SK-N-SH (cell line): ENCODE measurements around the gene PLOD2. TPM values are rescaled to one million over a fixed set of nuclear protein-coding genes. Genes with fewer than 3 reads are reported as not detected.

Source experiments
- CTCF ChIA-PET: fragments of 300-600, 350-600 bp; formaldehyde crosslinking; extraction: SDS; loops from one replicate; lab custom pipeline; 2021; lab: Yijun Ruan, JAX
- POLR2A ChIA-PET: fragments of 350-600 bp; sonication (Branson Sonifier 250); formaldehyde crosslinking; extraction: SDS; loops from one replicate; lab custom pipeline; 2020; ENCODE audit warnings: antibody characterized with exemption, inconsistent platforms; lab: Yijun Ruan, JAX
- DNase-seq: peaks from one replicate; pipeline ENCODE4 v3.0.0; 2012
- H2AFZ ChIP-seq: fragments of 200-600 bp; sonication (generic); 2 replicates; pipeline ENCODE4 v1.8.1; 2016; ENCODE audit warnings: antibody characterized with exemption, mild to moderate bottlenecking, low read depth
- H3F3A ChIP-seq: fragments of 200-600 bp; sonication (generic); replicated peaks from 2 replicates; pipeline ENCODE3; 2016; ENCODE audit warnings: antibody characterized with exemption, mild to moderate bottlenecking; ENCODE audit not compliant: insufficient read depth
- H3K27ac ChIP-seq, 2 experiments: fragments of 200-500 bp in 1 of 2; fragments of 200-600 bp in 1 of 2; sonication (Bioruptor generic) in 1 of 2; sonication (generic), shearing (Covaris generic) in 1 of 2; 2 replicates each; pipeline versions ENCODE4 v1.5.1 to v1.6.1; 2014 to 2016; ENCODE audit warnings: low read depth in 2 of 2, inconsistent platforms in 1 of 2, low read length in 1 of 2, mild to moderate bottlenecking in 1 of 2, mixed read lengths in 1 of 2
- H3K27me3 ChIP-seq: fragments of 200-600 bp; sonication (generic), shearing (Covaris generic); 2 replicates; pipeline ENCODE4 v1.6.1; 2016; ENCODE audit warnings: mixed run types; ENCODE audit not compliant: insufficient read depth
- H3K36me3 ChIP-seq, 2 experiments: fragments of 200-500 bp in 1 of 2; fragments of 200-600 bp in 1 of 2; sonication (Bioruptor generic) in 1 of 2; sonication (generic) in 1 of 2; replicated peaks in 1 of 2; 2 replicates each; pipeline versions ENCODE3 to v1.5.1; 2014 to 2016; ENCODE audit warnings: low read length in 1 of 2, mild to moderate bottlenecking in 1 of 2; ENCODE audit not compliant: insufficient read depth in 2 of 2, control insufficient read depth in 1 of 2
- H3K4me1 ChIP-seq, 2 experiments: fragments of 200-500 bp in 1 of 2; fragments of 200-600 bp in 1 of 2; sonication (Bioruptor generic) in 1 of 2; sonication (generic), shearing (Covaris generic) in 1 of 2; 2 replicates each; pipeline versions ENCODE4 v1.5.1 to v1.6.1; 2014 to 2016; ENCODE audit warnings: low read depth in 1 of 2, low read length in 1 of 2, mixed run types in 1 of 2; ENCODE audit not compliant: insufficient read depth in 2 of 2, control insufficient read depth in 1 of 2
- H3K4me2 ChIP-seq: fragments of 200-600 bp; sonication (generic), shearing (Covaris generic); 2 replicates; pipeline ENCODE4 v1.6.1; 2017; ENCODE audit warnings: mixed run types
- H3K4me3 ChIP-seq, 2 experiments: fragments of 200-500 bp in 1 of 2; fragments of 200-600 bp in 1 of 2; sonication (Bioruptor generic) in 1 of 2; sonication (generic), shearing (Covaris generic) in 1 of 2; 2 replicates each; pipeline versions ENCODE4 v1.5.1 to v1.8.1; 2014 to 2016; ENCODE audit warnings: low read depth in 2 of 2, inconsistent platforms in 1 of 2, low read length in 1 of 2, mild to moderate bottlenecking in 1 of 2, mixed read lengths in 1 of 2, moderate library complexity in 1 of 2
- H3K79me2 ChIP-seq: fragments of 200-600 bp; sonication (generic); 2 replicates; pipeline ENCODE4 v1.8.1; 2017; ENCODE audit warnings: mild to moderate bottlenecking; ENCODE audit not compliant: insufficient read depth
- H3K9ac ChIP-seq: fragments of 200-600 bp; sonication (generic); 2 replicates; pipeline ENCODE4 v1.6.1; 2017; ENCODE audit warnings: mixed run types
- H3K9me2 ChIP-seq: fragments of 200-600 bp; sonication (generic); 2 replicates; pipeline ENCODE4 v1.6.1; 2017; ENCODE audit warnings: mixed run types
- H3K9me3 ChIP-seq: fragments of 200-600 bp; sonication (generic); 2 replicates; pipeline ENCODE4 v1.6.1; 2017; ENCODE audit warnings: mixed run types, mild to moderate bottlenecking, moderate library complexity
- H4K20me1 ChIP-seq: fragments of 200-600 bp; sonication (generic); 2 replicates; pipeline ENCODE4 v1.6.1; 2017; ENCODE audit warnings: mild to moderate bottlenecking, mixed run types; ENCODE audit not compliant: insufficient read depth
- CHD2 ChIP-seq: fragments of 150-350 bp; IDR thresholded peaks from 2 replicates; pipeline ENCODE4 v1.6.1; 2018; ENCODE audit warnings: low read length; ENCODE audit not compliant: partially characterized antibody
- ELF1 ChIP-seq: IDR thresholded peaks from 2 replicates; pipeline ENCODE4 v1.4.0; 2012
- EP300 ChIP-seq, 2 experiments: IDR thresholded peaks; 2 replicates each; pipeline versions ENCODE4 v1.4.0 to v1.6.1; 2012; ENCODE audit warnings: borderline replicate concordance in 1 of 2, low read depth in 1 of 2, low read length in 1 of 2
- FOXJ3 ChIP-seq: sonication (generic); formaldehyde crosslinking; IDR thresholded peaks from 2 replicates; pipeline ENCODE4 v1.5.1; 2020; ENCODE audit warnings: mild to moderate bottlenecking, missing genetic modification reagents
- FOXM1 ChIP-seq: IDR thresholded peaks from 2 replicates; pipeline ENCODE4 v1.4.0; 2012; ENCODE audit warnings: low read depth, mild to moderate bottlenecking
- JUND ChIP-seq: IDR thresholded peaks from 2 replicates; pipeline ENCODE4 v1.4.0; 2012
- MXI1 ChIP-seq: IDR thresholded peaks from 2 replicates; pipeline ENCODE4 v1.6.1; 2012; ENCODE audit warnings: mild to moderate bottlenecking, low read depth, low read length, improper control_type of control experiment
- NFIC ChIP-seq: IDR thresholded peaks from 2 replicates; pipeline ENCODE4 v1.4.0; 2012; ENCODE audit warnings: borderline replicate concordance
- POLR2AphosphoS5 ChIP-seq: IDR thresholded peaks from 2 replicates; pipeline ENCODE4 v1.6.1; 2012; ENCODE audit warnings: low read depth, low read length
- RAD21 ChIP-seq: IDR thresholded peaks from 2 replicates; pipeline ENCODE4 v1.6.1; 2012; ENCODE audit warnings: mild to moderate bottlenecking, low read length
- RCOR1 ChIP-seq: fragments of 150-350 bp; IDR thresholded peaks from 2 replicates; pipeline ENCODE4 v1.6.1; 2017; ENCODE audit warnings: antibody characterized with exemption, low read length
- RXRA ChIP-seq: IDR thresholded peaks from 2 replicates; pipeline ENCODE4 v1.4.0; 2012; ENCODE audit warnings: low read depth, mild to moderate bottlenecking, borderline replicate concordance
- SIN3A ChIP-seq: IDR thresholded peaks from 2 replicates; pipeline ENCODE4 v1.6.1; 2012; ENCODE audit warnings: low read depth, mild to moderate bottlenecking, low read length, moderate library complexity, borderline replicate concordance
- SMC3 ChIP-seq: IDR thresholded peaks from 2 replicates; pipeline ENCODE4 v1.6.1; 2012; ENCODE audit warnings: low read depth, low read length, improper control_type of control experiment
- TAF1 ChIP-seq: IDR thresholded peaks from 2 replicates; pipeline ENCODE4 v1.6.1; 2012; ENCODE audit warnings: low read depth, mild to moderate bottlenecking, low read length, moderate library complexity, borderline replicate concordance
- TCF12 ChIP-seq: IDR thresholded peaks from 2 replicates; pipeline ENCODE4 v1.4.0; 2012
- TEAD4 ChIP-seq: IDR thresholded peaks from 2 replicates; pipeline ENCODE4 v1.4.0; 2012; ENCODE audit warnings: mild to moderate bottlenecking, borderline replicate concordance; ENCODE audit not compliant: insufficient read depth
- YY1 ChIP-seq: IDR thresholded peaks from 2 replicates; pipeline ENCODE4 v1.4.0; 2012; ENCODE audit warnings: low read depth, mild to moderate bottlenecking
- WGBS: methylation state at CpG from one replicate; pipeline ENCODE4 v1.1.6; 2017; ENCODE audit warnings: low lambda C conversion rate; 5-methylcytosine and 5-hydroxymethylcytosine counted together
- polyA plus RNA-seq, 3 experiments: library from polyadenylated mRNA; depleted of rRNA; stranded (reverse); fragments of >200 nt; gene quantifications; 2 replicates each; pipeline ENCODE4 v1.2.3, GENCODE V29; 2012
- TF ChIP-seq, protein P1 (sequence below): IDR thresholded peaks from 2 replicates; pipeline ENCODE4 v1.4.0; 2012; ENCODE audit warnings: low read depth, borderline replicate concordance
- TF ChIP-seq, protein P2 (sequence below): fragments of 150-350 bp; IDR thresholded peaks from 2 replicates; pipeline ENCODE4 v1.6.1; 2017; ENCODE audit warnings: antibody characterized with exemption, low read length, low read depth, borderline replicate concordance
- TF ChIP-seq, protein P3 (sequence below): IDR thresholded peaks from 2 replicates; pipeline ENCODE4 v1.4.0; 2012; ENCODE audit warnings: low read depth
- TF ChIP-seq, protein P4 (sequence below): fragments of 150-350 bp; IDR thresholded peaks from 2 replicates; pipeline ENCODE4 v1.6.1; 2016; ENCODE audit warnings: mild to moderate bottlenecking, low read depth, low read length

PLOD2 gene
- polyA plus RNA-seq, 1 of the 3 experiments (the other 2 are of a cell fraction): 0.58 TPM

DNA sequence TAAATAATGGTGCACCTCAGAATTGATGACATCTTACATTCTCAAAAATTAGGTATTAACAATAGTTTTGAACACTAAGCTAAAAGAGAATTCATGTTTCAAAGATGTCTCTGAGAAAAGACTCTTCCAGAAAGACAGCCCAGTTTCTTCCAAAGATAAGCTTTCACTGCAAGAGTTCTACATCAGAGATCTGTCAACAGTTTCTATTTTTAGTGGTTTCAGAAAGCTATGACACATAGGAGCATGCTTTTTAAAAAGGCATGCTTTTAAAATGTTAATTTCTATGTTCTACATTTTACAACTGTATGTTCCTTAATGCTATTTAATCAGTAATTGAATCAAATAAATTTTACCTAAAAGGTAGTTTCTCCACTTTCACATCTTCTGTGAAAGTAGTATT, 88.2 kb downstream of the PLOD2 start:
- H3K4me2 ChIP-seq: no peak overlapping the region
- no peaks in the 10 kb centered on the region; the same call in 1 of the 2 replicates for H3K9me2 ChIP-seq
- TF ChIP-seq, protein P1, sequence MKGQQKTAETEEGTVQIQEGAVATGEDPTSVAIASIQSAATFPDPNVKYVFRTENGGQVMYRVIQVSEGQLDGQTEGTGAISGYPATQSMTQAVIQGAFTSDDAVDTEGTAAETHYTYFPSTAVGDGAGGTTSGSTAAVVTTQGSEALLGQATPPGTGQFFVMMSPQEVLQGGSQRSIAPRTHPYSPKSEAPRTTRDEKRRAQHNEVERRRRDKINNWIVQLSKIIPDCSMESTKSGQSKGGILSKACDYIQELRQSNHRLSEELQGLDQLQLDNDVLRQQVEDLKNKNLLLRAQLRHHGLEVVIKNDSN: no peak
- TF ChIP-seq, protein P2, sequence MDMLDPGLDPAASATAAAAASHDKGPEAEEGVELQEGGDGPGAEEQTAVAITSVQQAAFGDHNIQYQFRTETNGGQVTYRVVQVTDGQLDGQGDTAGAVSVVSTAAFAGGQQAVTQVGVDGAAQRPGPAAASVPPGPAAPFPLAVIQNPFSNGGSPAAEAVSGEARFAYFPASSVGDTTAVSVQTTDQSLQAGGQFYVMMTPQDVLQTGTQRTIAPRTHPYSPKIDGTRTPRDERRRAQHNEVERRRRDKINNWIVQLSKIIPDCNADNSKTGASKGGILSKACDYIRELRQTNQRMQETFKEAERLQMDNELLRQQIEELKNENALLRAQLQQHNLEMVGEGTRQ: no peak
- TF ChIP-seq TEAD4 (no peak), SMC3 (no peak), SIN3A (no peak), FOXM1 (no peak), RXRA (no peak), RAD21 (no peak)
- TF ChIP-seq, protein P3, sequence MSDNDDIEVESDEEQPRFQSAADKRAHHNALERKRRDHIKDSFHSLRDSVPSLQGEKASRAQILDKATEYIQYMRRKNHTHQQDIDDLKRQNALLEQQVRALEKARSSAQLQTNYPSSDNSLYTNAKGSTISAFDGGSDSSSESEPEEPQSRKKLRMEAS: no peak
- TF ChIP-seq, all 33 proteins: peak for 0
- Histone ChIP-seq H3K4me3 (no peak overlapping the region), H3K36me3 (no peaks in the 10 kb centered on the region), H3K27me3 (no peaks in the 10 kb centered on the region), H4K20me1 (no peaks in the 10 kb centered on the region), H3K9ac (no peak overlapping the region), H3K27ac (no peak overlapping the region), H3K9me3 (no peaks in the 10 kb centered on the region), H2AFZ (no peak overlapping the region), H3K4me1 (no peaks in the 10 kb centered on the region), H3F3A (no peaks in the 10 kb centered on the region), H3K79me2 (no peaks in the 10 kb centered on the region)
- POLR2A ChIA-PET: no interaction called here
- DNase-seq: no peak
- CTCF ChIA-PET: no interaction called here

DNA sequence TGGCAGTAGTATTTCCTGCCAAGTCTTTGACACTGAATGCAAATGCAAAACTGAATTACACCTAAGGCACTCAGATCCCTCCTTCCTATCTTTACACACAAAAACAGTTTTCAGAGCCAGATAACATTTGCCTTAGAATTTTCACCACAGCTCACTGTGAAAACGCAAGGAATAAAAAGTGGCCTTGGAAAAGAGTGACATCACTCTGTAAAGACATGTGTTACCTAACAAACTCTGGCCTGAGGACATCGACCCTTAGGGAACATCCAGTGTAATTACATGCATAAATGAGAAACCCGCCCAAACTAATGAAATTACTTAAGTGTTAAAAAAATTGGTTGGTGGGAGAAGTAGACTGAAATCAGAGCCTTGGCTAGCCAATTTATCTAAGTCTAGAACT, 88.9 kb downstream of the PLOD2 start:
- CTCF ChIA-PET: interaction anchor here (1.1 kb wide), 1 partner anchor 118 kb away, joined by 3 read pairs; no protein-coding TSS in a partner anchor
- no peaks in the 10 kb centered on the region for H3K36me3 ChIP-seq
- 9% methylated on average over 3 of the region's 3 CpGs for WGBS

More for the DNA sequence above, 88.9 kb downstream of the PLOD2 start:
- POLR2A ChIA-PET: no interaction called here
- no peaks in the 10 kb centered on the region for H3K27me3 ChIP-seq
- H3K4me1 ChIP-seq: no peaks in the 10 kb centered on the region
- no peak for DNase-seq
- no peak overlapping the region for H3K9ac ChIP-seq
- no peaks in the 10 kb centered on the region; the same call in 1 of the 2 replicates for H3K9me2 ChIP-seq
- H3K4me2 ChIP-seq: no peak overlapping the region
- no peak overlapping the region for H2AFZ ChIP-seq
- H4K20me1 ChIP-seq: no peaks in the 10 kb centered on the region
- H3K79me2 ChIP-seq: no peaks in the 10 kb centered on the region
- H3K27ac ChIP-seq: no peak overlapping the region
- H3F3A ChIP-seq: no peaks in the 10 kb centered on the region
- no peak for TF ChIP-seq POLR2AphosphoS5
- TF ChIP-seq FOXJ3 (CRISPR knock-in tag): no peak
- TF ChIP-seq NFIC: no peak
- TF ChIP-seq SIN3A: no peak
- TF ChIP-seq, protein P3: no peak
- TF ChIP-seq ELF1: no peak
- no peak for TF ChIP-seq JUND
- TF ChIP-seq YY1: no peak
- no peak for TF ChIP-seq RCOR1
- no peak for TF ChIP-seq SMC3
- no peak for TF ChIP-seq TCF12
- no peak for TF ChIP-seq TAF1
- TF ChIP-seq, protein P1: no peak
- no peak for TF ChIP-seq MXI1
- no peak for TF ChIP-seq CHD2
- TF ChIP-seq, protein P4, sequence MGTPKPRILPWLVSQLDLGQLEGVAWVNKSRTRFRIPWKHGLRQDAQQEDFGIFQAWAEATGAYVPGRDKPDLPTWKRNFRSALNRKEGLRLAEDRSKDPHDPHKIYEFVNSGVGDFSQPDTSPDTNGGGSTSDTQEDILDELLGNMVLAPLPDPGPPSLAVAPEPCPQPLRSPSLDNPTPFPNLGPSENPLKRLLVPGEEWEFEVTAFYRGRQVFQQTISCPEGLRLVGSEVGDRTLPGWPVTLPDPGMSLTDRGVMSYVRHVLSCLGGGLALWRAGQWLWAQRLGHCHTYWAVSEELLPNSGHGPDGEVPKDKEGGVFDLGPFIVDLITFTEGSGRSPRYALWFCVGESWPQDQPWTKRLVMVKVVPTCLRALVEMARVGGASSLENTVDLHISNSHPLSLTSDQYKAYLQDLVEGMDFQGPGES: no peak
- TF ChIP-seq EP300 (IDR thresholded peaks at IDR 0.05; ENCODE audit: borderline replicate concordance in 1 of 2, low read depth in 1 of 2, low read length in 1 of 2): no peak
- H3K9me3 ChIP-seq: no peaks in the 10 kb centered on the region
- no peak overlapping the region for H3K4me3 ChIP-seq
